Endothelial cell of umbilical vein (primary cell): Measurements from ENCODE around the gene ATP6AP2. TPM values are rescaled to one million over a fixed set of nuclear protein-coding genes. Genes with fewer than 3 reads are reported as not detected.

Experiments used
- BruUV-seq: library from RNA; stranded (reverse); fragments of 400-500 nt; replicated peaks from 2 replicates; lab custom pipeline; 2021; lab: Mats Ljungman, UMichigan
- CTCF ChIA-PET: fragments of 300-600, 350-600 bp; sonication (Branson Sonifier 250); formaldehyde crosslinking; loops from one replicate; lab custom pipeline; 2021; ENCODE audit warnings: antibody characterized with exemption, inconsistent platforms; lab: Charles Lee
- POLR2A ChIA-PET: fragments of 300-600, 350-600 bp; sonication (Branson Sonifier 250); formaldehyde crosslinking; loops from one replicate; lab custom pipeline; 2021; ENCODE audit warnings: antibody characterized with exemption, inconsistent platforms; lab: Charles Lee
- DNase-seq: peaks from one replicate; pipeline ENCODE4 v3.0.0-alpha.2; 2011; ENCODE audit warnings: low read depth, low spot score
- FAIRE-seq: peaks from 2 replicates; lab custom pipeline; 2011; peaks lifted over from hg19 to GRCh38; lab: Jason Lieb, UNC
- H2AFZ ChIP-seq: 2 replicates; pipeline ENCODE4 v1.6.0; 2012; ENCODE audit warnings: low read depth, low read length, control low read depth, inconsistent platforms
- H3K27ac ChIP-seq: 2 replicates; pipeline ENCODE4 v1.5.1; 2011; ENCODE audit warnings: low read depth, mild to moderate bottlenecking, control low read depth, low read length, moderate library complexity; ENCODE audit not compliant: insufficient read depth
- H3K27me3 ChIP-seq, 2 experiments: 2 replicates each; pipeline versions ENCODE4 v1.6.0 to v1.6.1; 2011; ENCODE audit warnings: low read length in 2 of 2, mixed read lengths in 1 of 2; ENCODE audit not compliant: control insufficient read depth in 2 of 2, insufficient read depth in 2 of 2
- H3K36me3 ChIP-seq, 2 experiments: 2 replicates in 1 of 2; 3 replicates in 1 of 2; pipeline ENCODE4 v1.5.1; 2011; ENCODE audit warnings: low read length in 2 of 2, mild to moderate bottlenecking in 1 of 2, moderate library complexity in 1 of 2; ENCODE audit not compliant: control insufficient read depth in 2 of 2, insufficient read depth in 2 of 2; ENCODE audit errors: extremely low read depth in 1 of 2
- H3K4me1 ChIP-seq: 3 replicates; pipeline ENCODE4 v1.5.1; 2011; ENCODE audit warnings: mild to moderate bottlenecking, low read length; ENCODE audit not compliant: control insufficient read depth, insufficient read depth; ENCODE audit errors: extremely low read depth
- H3K4me2 ChIP-seq: 2 replicates; pipeline ENCODE4 v1.6.1; 2011; ENCODE audit warnings: low read length, control low read depth, mixed read lengths; ENCODE audit not compliant: insufficient read depth
- H3K4me3 ChIP-seq, 3 experiments: fragments of 200-600 bp in 1 of 3; sonication (generic), shearing (Covaris generic) in 1 of 3; replicated peaks in 1 of 3; 2 replicates each; pipeline ENCODE4 v1.5.1; 2011 to 2016; ENCODE audit warnings: control low read depth in 3 of 3, low read length in 3 of 3, mild to moderate bottlenecking in 2 of 3, inconsistent platforms in 1 of 3, low read depth in 1 of 3, moderate library complexity in 1 of 3; ENCODE audit not compliant: insufficient read depth in 1 of 3
- H3K79me2 ChIP-seq: 2 replicates; pipeline ENCODE4 v1.6.0; 2012; ENCODE audit warnings: low read length, inconsistent platforms; ENCODE audit not compliant: control insufficient read depth, insufficient read depth
- H3K9ac ChIP-seq: replicated peaks from 2 replicates; pipeline ENCODE3; 2011; ENCODE audit warnings: low read length, control low read depth; ENCODE audit not compliant: insufficient read depth; ENCODE audit errors: extremely low read depth
- H3K9me1 ChIP-seq: replicated peaks from 3 replicates; pipeline ENCODE4 v1.6.0; 2011; ENCODE audit warnings: mild to moderate bottlenecking, low read length; ENCODE audit not compliant: control insufficient read depth, insufficient read depth; ENCODE audit errors: extremely low read depth
- H3K9me3 ChIP-seq: replicated peaks from 2 replicates; pipeline ENCODE4 v1.5.1; 2012; ENCODE audit warnings: low read length, inconsistent platforms; ENCODE audit not compliant: control insufficient read depth, insufficient read depth
- H4K20me1 ChIP-seq: replicated peaks from 2 replicates; pipeline ENCODE3; 2011; ENCODE audit warnings: mild to moderate bottlenecking, low read length; ENCODE audit not compliant: control insufficient read depth, insufficient read depth; ENCODE audit errors: extremely low read depth
- EZH2 ChIP-seq: IDR thresholded peaks from 2 replicates; pipeline ENCODE4 v1.6.1; 2012; ENCODE audit warnings: borderline replicate concordance, low read depth, mild to moderate bottlenecking, moderate library complexity, low read length, inconsistent platforms; ENCODE audit not compliant: severe bottlenecking
- FOS ChIP-seq: IDR thresholded peaks from 2 replicates; pipeline ENCODE4 v1.6.1; 2011; ENCODE audit warnings: mild to moderate bottlenecking, low read length, moderate library complexity, borderline replicate concordance; ENCODE audit not compliant: insufficient read depth
- GATA2 ChIP-seq: IDR thresholded peaks from 2 replicates; pipeline ENCODE4 v1.7.0; 2011; ENCODE audit warnings: low read depth, mild to moderate bottlenecking, moderate library complexity, mixed read lengths, low read length; ENCODE audit not compliant: insufficient read length, insufficient read depth
- JUN ChIP-seq: IDR thresholded peaks from 2 replicates; pipeline ENCODE4 v1.6.1; 2011; ENCODE audit warnings: borderline replicate concordance, low read depth; ENCODE audit not compliant: insufficient read length, insufficient read depth
- MYC ChIP-seq: IDR thresholded peaks from one replicate; pipeline ENCODE4 v1.6.1; 2011; ENCODE audit warnings: mild to moderate bottlenecking, low read depth, low read length
- POLR2A ChIP-seq: IDR thresholded peaks from 2 replicates; pipeline ENCODE4 v1.6.1; 2012; ENCODE audit warnings: low read depth, mild to moderate bottlenecking, control low read depth, low read length
- POLR2AphosphoS5 ChIP-seq: IDR thresholded peaks from 2 replicates; pipeline ENCODE4 v1.6.1; 2012; ENCODE audit warnings: low read depth, mild to moderate bottlenecking, control low read depth, low read length, moderate library complexity; ENCODE audit not compliant: insufficient read depth
- dilution Hi-C: fragments of 300-500 bp; cut with MboI; formaldehyde crosslinking; loops from one replicate; pipeline ENCODE4 v1.15.0; 2019; ENCODE audit warnings: low sequenced_read_pairs; ENCODE audit not compliant: extremely low pct_ligation_motif_present
- intact Hi-C: fragments of 100-400 bp; cut with micrococcal nuclease; formaldehyde crosslinking; loops from one replicate; pipeline ENCODE4 v1.10.0; 2022
- polyA plus RNA-seq, 4 experiments: library from polyadenylated mRNA; depleted of rRNA in 3 of 4; stranded (reverse) in 3 of 4; unstranded in 1 of 4; fragments of >200 nt; gene quantifications; 2 replicates each; pipeline versions ENCODE4 v1.2.1 to v1.2.3, GENCODE V29; 2011 to 2012; ENCODE audit warnings: missing spikeins in 1 of 4
- total RNA-seq: library from RNA; stranded (reverse); gene quantifications from 2 replicates; pipeline ENCODE4 v1.2.3, GENCODE V29; 2021
- TF ChIP-seq, protein P1 (sequence below), 2 donors: IDR thresholded peaks; 1 replicate in 1 of 2; 2 replicates in 1 of 2; pipeline ENCODE4 v1.5.1; 2011; ENCODE audit warnings: low read length in 2 of 2, mild to moderate bottlenecking in 2 of 2, moderate library complexity in 2 of 2, control low read depth in 1 of 2, inconsistent platforms in 1 of 2, low read depth in 1 of 2; ENCODE audit not compliant: insufficient read depth in 1 of 2; ENCODE audit errors: extremely low read depth in 1 of 2
- TF ChIP-seq, protein P2 (sequence below): IDR thresholded peaks from 2 replicates; pipeline ENCODE4 v1.6.1; 2011; ENCODE audit not compliant: insufficient read depth, insufficient read length

The ATP6AP2 gene
- total and polyA plus RNA-seq, 2 donors (not counting 3 experiments of a cell fraction or from before 2014, with no cell fraction given): 84.6 to 95.9 TPM

DNA sequence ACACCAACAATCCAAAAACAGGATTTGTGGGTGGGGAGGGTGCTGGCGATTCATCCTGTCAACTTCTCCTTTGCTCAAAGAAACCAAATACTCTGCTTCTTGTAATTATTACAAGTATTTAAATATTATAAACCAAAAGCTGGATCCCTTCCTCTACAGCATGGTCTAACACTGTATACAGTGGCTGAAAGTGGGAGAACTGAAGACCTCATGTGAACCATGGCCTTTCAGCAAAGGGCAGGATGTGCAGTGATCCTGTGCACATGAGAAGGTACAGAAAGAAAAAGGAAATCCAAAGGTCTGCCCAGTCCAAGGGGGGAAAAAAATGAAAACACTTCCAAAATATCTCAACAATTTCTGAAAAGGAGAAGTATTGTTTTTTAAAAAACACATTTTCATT is 71.9 kb downstream of the ATP6AP2 start:
- H4K20me1 ChIP-seq: no peaks in the 10 kb centered on the region
- DNase-seq (no peak), FAIRE-seq (no peak)
- no peaks in the 10 kb centered on the region for H3K4me1 ChIP-seq
- no peak overlapping the region for H3K9ac ChIP-seq
- H3K4me2 ChIP-seq: no peak overlapping the region
- no peak overlapping the region for H3K4me3 ChIP-seq
- ChIA-PET CTCF (interaction anchor here (1.2 to 3.9 kb wide), 7 partner anchors 109 to 600 kb away, joined by 5 to 68 read pairs (median 14); no protein-coding TSS in a partner anchor), POLR2A (no interaction called here)
- H3K9me3 ChIP-seq: no peaks in the 10 kb centered on the region
- no peak for TF ChIP-seq FOS
- no peak for TF ChIP-seq POLR2A
- TF ChIP-seq JUN: no peak
- TF ChIP-seq, protein P1, sequence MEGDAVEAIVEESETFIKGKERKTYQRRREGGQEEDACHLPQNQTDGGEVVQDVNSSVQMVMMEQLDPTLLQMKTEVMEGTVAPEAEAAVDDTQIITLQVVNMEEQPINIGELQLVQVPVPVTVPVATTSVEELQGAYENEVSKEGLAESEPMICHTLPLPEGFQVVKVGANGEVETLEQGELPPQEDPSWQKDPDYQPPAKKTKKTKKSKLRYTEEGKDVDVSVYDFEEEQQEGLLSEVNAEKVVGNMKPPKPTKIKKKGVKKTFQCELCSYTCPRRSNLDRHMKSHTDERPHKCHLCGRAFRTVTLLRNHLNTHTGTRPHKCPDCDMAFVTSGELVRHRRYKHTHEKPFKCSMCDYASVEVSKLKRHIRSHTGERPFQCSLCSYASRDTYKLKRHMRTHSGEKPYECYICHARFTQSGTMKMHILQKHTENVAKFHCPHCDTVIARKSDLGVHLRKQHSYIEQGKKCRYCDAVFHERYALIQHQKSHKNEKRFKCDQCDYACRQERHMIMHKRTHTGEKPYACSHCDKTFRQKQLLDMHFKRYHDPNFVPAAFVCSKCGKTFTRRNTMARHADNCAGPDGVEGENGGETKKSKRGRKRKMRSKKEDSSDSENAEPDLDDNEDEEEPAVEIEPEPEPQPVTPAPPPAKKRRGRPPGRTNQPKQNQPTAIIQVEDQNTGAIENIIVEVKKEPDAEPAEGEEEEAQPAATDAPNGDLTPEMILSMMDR (IDR thresholded peaks at IDR 0.05; ENCODE audit: extremely low read depth in 1 of 2, insufficient read depth in 1 of 2, low read depth in 1 of 2, low read length in 2 of 2): no peak
- no peak for TF ChIP-seq GATA2
- TF ChIP-seq EZH2: no peak
- no peaks in the 10 kb centered on the region for H3K9me1 ChIP-seq
- no peak overlapping the region for H2AFZ ChIP-seq
- no TSS peak for BruUV-seq
- intact Hi-C loops: loop anchor here (5.0 kb wide), 1 partner anchor 465 kb away; no protein-coding TSS in a partner anchor
- dilution Hi-C loops: no loop called here
- no peak overlapping the region for H3K27ac ChIP-seq
- peaks cover 2 to 6% of the 10 kb centered on the region in 2 experiments for H3K36me3 ChIP-seq
- H3K79me2 ChIP-seq: no peaks in the 10 kb centered on the region
- H3K27me3 ChIP-seq: no peaks in the 10 kb centered on the region

DNA sequence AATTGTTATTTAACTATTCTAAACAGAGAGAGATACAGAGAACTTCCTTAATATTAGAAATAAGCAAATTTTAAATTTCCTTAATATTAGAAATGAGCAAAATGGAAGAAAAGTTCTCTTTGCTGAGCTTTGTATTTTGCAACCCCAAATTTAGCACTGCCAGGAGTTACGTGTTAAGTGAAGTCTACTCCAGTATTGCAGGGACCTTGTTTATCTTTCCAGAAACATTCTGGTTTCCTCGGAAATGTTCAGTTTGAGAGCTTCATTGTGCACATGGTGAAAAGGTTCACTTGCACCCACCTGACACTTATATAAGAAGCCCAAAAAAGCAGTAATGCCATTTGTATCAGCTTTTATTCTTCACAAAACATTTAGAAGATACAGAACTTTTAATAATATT is 72.8 kb downstream of the ATP6AP2 start:
- Histone ChIP-seq H3K27ac (no peak overlapping the region), H3K27me3 (no peaks in the 10 kb centered on the region), H4K20me1 (no peaks in the 10 kb centered on the region), H3K36me3 (peaks cover 2 to 6% of the 10 kb centered on the region in 2 experiments), H3K9me1 (no peaks in the 10 kb centered on the region), H3K9ac (no peak overlapping the region), H3K79me2 (no peaks in the 10 kb centered on the region), H2AFZ (no peak overlapping the region), H3K9me3 (no peaks in the 10 kb centered on the region), H3K4me3 (no peak overlapping the region), H3K4me1 (no peaks in the 10 kb centered on the region), H3K4me2 (no peak overlapping the region)
- CTCF ChIA-PET: interaction anchor here (2.3 to 3.9 kb wide), 4 partner anchors 110 to 461 kb away, joined by 11 to 68 read pairs (median 22); no protein-coding TSS in a partner anchor
- DNase-seq (no peak), FAIRE-seq (no peak)
- TF ChIP-seq FOS (no peak), POLR2A (no peak), MYC (no peak), POLR2AphosphoS5 (no peak), JUN (no peak)
- TF ChIP-seq, protein P2, sequence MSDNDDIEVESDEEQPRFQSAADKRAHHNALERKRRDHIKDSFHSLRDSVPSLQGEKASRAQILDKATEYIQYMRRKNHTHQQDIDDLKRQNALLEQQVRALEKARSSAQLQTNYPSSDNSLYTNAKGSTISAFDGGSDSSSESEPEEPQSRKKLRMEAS: no peak
- intact Hi-C loops: loop anchor here (5.0 kb wide), 1 partner anchor 464 kb away; no protein-coding TSS in a partner anchor
- dilution Hi-C loops: no loop called here
- POLR2A ChIA-PET: no interaction called here
- BruUV-seq: no TSS peak
